IMR-90 (cell line): ENCODE results near the gene KEAP1. TPM values are rescaled to one million over a fixed set of nuclear protein-coding genes. Genes with fewer than 3 reads are reported as not detected.

ENCODE experiments used
- ATAC-seq: fragments of 200-7000 bp; cut with Tn5 transposase; 2 replicates; pipeline ENCODE4 v1.9.1; 2020; ENCODE audit warnings: low read depth, mild to moderate bottlenecking, moderate library complexity
- BruUV-seq: library from RNA; stranded (reverse); fragments of 400-500 nt; replicated peaks from 2 replicates; lab custom pipeline; 2021; lab: Mats Ljungman, UMichigan
- CTCF ChIA-PET: fragments of 300-600 bp; formaldehyde crosslinking; extraction: SDS; loops from one replicate; lab custom pipeline; 2021; ENCODE audit warnings: antibody characterized with exemption; lab: Yijun Ruan, JAX
- POLR2A ChIA-PET: fragments of 300-600 bp; sonication (Branson Sonifier 250); formaldehyde crosslinking; loops from one replicate; lab custom pipeline; 2022; ENCODE audit warnings: antibody characterized with exemption; ENCODE audit not compliant: unreplicated experiment; lab: Charles Lee
- DNase-seq: peaks from one replicate; pipeline ENCODE4 v3.0.0; 2013
- H2AFZ ChIP-seq: replicated peaks from 2 replicates; pipeline ENCODE3; 2013; ENCODE audit warnings: low read length, mild to moderate bottlenecking; ENCODE audit not compliant: poor library complexity
- H2AK5ac ChIP-seq: 2 replicates; pipeline ENCODE4 v1.6.1; 2013; ENCODE audit warnings: low read depth, low read length, inconsistent platforms
- H2AK9ac ChIP-seq: replicated peaks from 2 replicates; pipeline ENCODE3; 2013; ENCODE audit warnings: mild to moderate bottlenecking, low read depth, low read length, moderate library complexity; ENCODE audit not compliant: poor library complexity
- H2BK120ac ChIP-seq: 2 replicates; pipeline ENCODE4 v1.6.1; 2013; ENCODE audit warnings: low read depth, low read length, inconsistent platforms
- H2BK15ac ChIP-seq: 3 replicates; pipeline ENCODE4 v1.6.1; 2013; ENCODE audit warnings: low read depth, low read length, inconsistent platforms
- H2BK20ac ChIP-seq: 2 replicates; pipeline ENCODE4 v1.6.1; 2013; ENCODE audit warnings: low read depth, mild to moderate bottlenecking, inconsistent platforms, low read length, moderate library complexity
- H2BK5ac ChIP-seq: 2 replicates; pipeline ENCODE4 v1.6.1; 2013; ENCODE audit warnings: mild to moderate bottlenecking, low read depth, low read length, inconsistent platforms; ENCODE audit not compliant: poor library complexity, severe bottlenecking
- H3K14ac ChIP-seq: replicated peaks from 2 replicates; pipeline ENCODE4 v1.6.1; 2013; ENCODE audit warnings: low read depth, low read length, inconsistent platforms
- H3K18ac ChIP-seq: 2 replicates; pipeline ENCODE4 v1.6.1; 2013; ENCODE audit warnings: low read depth, low read length, control low read depth
- H3K23ac ChIP-seq: 2 replicates; pipeline ENCODE4 v1.6.1; 2013; ENCODE audit warnings: low read depth, low read length, inconsistent platforms
- H3K27ac ChIP-seq: 2 replicates; pipeline ENCODE4 v1.5.1; 2013; ENCODE audit warnings: mild to moderate bottlenecking, control low read depth, low read length; ENCODE audit not compliant: insufficient read depth
- H3K27me3 ChIP-seq: 2 replicates; pipeline ENCODE4 v1.6.1; 2013; ENCODE audit warnings: low read length; ENCODE audit not compliant: control insufficient read depth, insufficient read depth
- H3K36me3 ChIP-seq: 2 replicates; pipeline ENCODE4 v1.6.1; 2013; ENCODE audit warnings: low read length, mixed read lengths; ENCODE audit not compliant: control insufficient read depth, insufficient read depth
- H3K4ac ChIP-seq: 2 replicates; pipeline ENCODE4 v1.6.1; 2013; ENCODE audit warnings: low read depth, low read length, inconsistent platforms
- H3K4me1 ChIP-seq: 2 replicates; pipeline ENCODE4 v1.6.1; 2013; ENCODE audit warnings: low read length, mixed read lengths; ENCODE audit not compliant: control insufficient read depth, insufficient read depth
- H3K4me2 ChIP-seq: 2 replicates; pipeline ENCODE4 v1.6.1; 2013; ENCODE audit warnings: low read depth, mild to moderate bottlenecking, control low read depth, low read length, moderate library complexity
- H3K4me3 ChIP-seq: 2 replicates; pipeline ENCODE4 v1.5.1; 2013; ENCODE audit warnings: low read depth, mild to moderate bottlenecking, control low read depth, low read length, moderate library complexity; ENCODE audit not compliant: insufficient read depth
- H3K56ac ChIP-seq: 2 replicates; pipeline ENCODE4 v1.6.1; 2013; ENCODE audit warnings: low read length, inconsistent platforms; ENCODE audit not compliant: insufficient read depth; ENCODE audit errors: extremely low read depth
- H3K79me1 ChIP-seq, 2 experiments: 2 replicates each; pipeline ENCODE4 v1.6.1; 2013; ENCODE audit warnings: low read length in 2 of 2, inconsistent platforms in 1 of 2, low read depth in 1 of 2
- H3K9ac ChIP-seq: 2 replicates; pipeline ENCODE4 v1.6.1; 2013; ENCODE audit warnings: low read depth, low read length, control low read depth
- H3K9me1 ChIP-seq: 2 replicates; pipeline ENCODE4 v1.6.1; 2013; ENCODE audit warnings: low read length, inconsistent platforms; ENCODE audit not compliant: insufficient read depth
- H3K9me3 ChIP-seq: 2 replicates; pipeline ENCODE4 v1.6.1; 2013; ENCODE audit warnings: low read length; ENCODE audit not compliant: control insufficient read depth, insufficient read depth
- H4K20me1 ChIP-seq: 2 replicates; pipeline ENCODE4 v1.6.1; 2013; ENCODE audit warnings: low read length, inconsistent platforms; ENCODE audit not compliant: insufficient read depth
- H4K5ac ChIP-seq: 2 replicates; pipeline ENCODE4 v1.6.1; 2013; ENCODE audit warnings: mild to moderate bottlenecking, low read depth, low read length, control low read depth
- H4K8ac ChIP-seq, 2 experiments: 2 replicates each; pipeline ENCODE4 v1.6.1; 2013; ENCODE audit warnings: low read depth in 2 of 2, low read length in 2 of 2, control low read depth in 1 of 2, inconsistent platforms in 1 of 2
- H4K91ac ChIP-seq: 2 replicates; pipeline ENCODE4 v1.6.1; 2013; ENCODE audit warnings: low read depth, low read length, inconsistent platforms; ENCODE audit not compliant: insufficient read depth
- BHLHE40 ChIP-seq: fragments of 150-350 bp; IDR thresholded peaks from 2 replicates; pipeline ENCODE4 v1.6.1; 2016; ENCODE audit warnings: mild to moderate bottlenecking, low read depth, low read length
- CEBPB ChIP-seq: IDR thresholded peaks from 2 replicates; pipeline ENCODE4 v1.6.1; 2012; ENCODE audit warnings: low read depth, low read length, improper control_type of control experiment
- CHD1 ChIP-seq: IDR thresholded peaks from 2 replicates; pipeline ENCODE4 v1.6.1; 2012; ENCODE audit warnings: low read depth, low read length, improper control_type of control experiment
- CTCF ChIP-seq: conservative IDR thresholded peaks from 2 replicates; pipeline ENCODE4 v1.5.1; 2012; ENCODE audit warnings: mild to moderate bottlenecking, low read depth, low read length, improper control_type of control experiment
- ELK1 ChIP-seq: fragments of 150-350 bp; IDR thresholded peaks from 2 replicates; pipeline ENCODE4 v1.6.1; 2016; ENCODE audit warnings: low read depth, mild to moderate bottlenecking, low read length, moderate library complexity, borderline replicate concordance
- FOS ChIP-seq: fragments of 150-350 bp; IDR thresholded peaks from 2 replicates; pipeline ENCODE4 v1.6.1; 2016; ENCODE audit warnings: low read depth, low read length
- MAZ ChIP-seq: IDR thresholded peaks from 2 replicates; pipeline ENCODE4 v1.6.1; 2012; ENCODE audit warnings: low read depth, mild to moderate bottlenecking, low read length, improper control_type of control experiment, moderate library complexity, borderline replicate concordance
- MXI1 ChIP-seq: IDR thresholded peaks from 2 replicates; pipeline ENCODE4 v1.6.1; 2012; ENCODE audit warnings: low read depth, mild to moderate bottlenecking, low read length, moderate library complexity, borderline replicate concordance
- NFE2L2 ChIP-seq: fragments of 150-350 bp; IDR thresholded peaks from 2 replicates; pipeline ENCODE4 v1.6.1; 2016; ENCODE audit warnings: low read depth, mild to moderate bottlenecking, low read length
- POLR2A ChIP-seq: IDR thresholded peaks from 2 replicates; pipeline ENCODE4 v1.6.1; 2012; ENCODE audit warnings: mild to moderate bottlenecking, low read depth, low read length
- RAD21 ChIP-seq: IDR thresholded peaks from 2 replicates; pipeline ENCODE4 v1.6.1; 2012; ENCODE audit warnings: low read length, improper control_type of control experiment
- RCOR1 ChIP-seq: IDR thresholded peaks from 2 replicates; pipeline ENCODE4 v1.6.1; 2012; ENCODE audit warnings: mild to moderate bottlenecking, low read length, improper control_type of control experiment; ENCODE audit not compliant: insufficient replicate concordance
- RFX5 ChIP-seq: IDR thresholded peaks from 2 replicates; pipeline ENCODE4 v1.8.0; 2012; ENCODE audit warnings: low read depth, mild to moderate bottlenecking, low read length, moderate library complexity
- SMC3 ChIP-seq: fragments of 150-350 bp; IDR thresholded peaks from 2 replicates; pipeline ENCODE4 v1.6.1; 2016; ENCODE audit warnings: low read depth, mild to moderate bottlenecking, antibody characterized with exemption, low read length, moderate library complexity
- USF2 ChIP-seq: fragments of 150-350 bp; IDR thresholded peaks from 2 replicates; pipeline ENCODE4 v1.6.1; 2017; ENCODE audit warnings: mild to moderate bottlenecking, antibody characterized with exemption, low read length, low read depth
- WGBS, 2 experiments: methylation state at CpG; one replicate each; pipeline versions ENCODE4 v1.1.5 to v1.1.7; 2013; ENCODE audit warnings: missing lambda C conversion rate in 2 of 2; ENCODE audit not compliant: insufficient read length in 1 of 2; ENCODE audit errors: extremely low coverage in 2 of 2; 5-methylcytosine and 5-hydroxymethylcytosine counted together
- dilution Hi-C: fragments of 300-500 bp; cut with HindIII; formaldehyde crosslinking; loops from one replicate; pipeline ENCODE4 v1.14.3; 2018; ENCODE audit warnings: low sequenced_read_pairs; ENCODE audit not compliant: unreplicated experiment
- in situ Hi-C: fragments of 300-500 bp; cut with MboI; formaldehyde crosslinking; loops from 3 replicates; pipeline ENCODE4 v1.14.3; 2019; ENCODE audit warnings: low sequenced_read_pairs, inconsistent platforms, mixed read lengths
- intact Hi-C: fragments of 100-400 bp; cut with micrococcal nuclease; formaldehyde crosslinking; loops from 2 replicates; pipeline ENCODE4 v1.10.0; 2022
- polyA plus RNA-seq, 3 experiments: library from polyadenylated mRNA; depleted of rRNA; stranded (reverse); fragments of >200 nt; gene quantifications; 2 replicates each; pipeline ENCODE4 v1.2.3, GENCODE V29; 2012; ENCODE audit warnings: low replicate concordance in 1 of 3
- total RNA-seq: library from RNA; depleted of rRNA; stranded (reverse); fragments of >200 nt; gene quantifications from 2 replicates; pipeline ENCODE4 v1.2.3, GENCODE V29; 2012

KEAP1 gene
- total and polyA plus RNA-seq, 2 of the 4 experiments (the other 2 are of a cell fraction) = 63.4 to 81.6 TPM

GRCh38 chr19:10538204-10538983 is 35.2 kb upstream of the KEAP1 start:
- no peak overlapping the region for H2BK120ac ChIP-seq
- CTCF ChIA-PET = no interaction called here
- H2AFZ ChIP-seq = no peak overlapping the region
- H3K27ac ChIP-seq = no peak overlapping the region
- no peak overlapping the region for H2AK5ac ChIP-seq
- no peaks in the 10 kb centered on the region for H3K9me3 ChIP-seq
- no peaks in the 10 kb centered on the region for H3K79me1 ChIP-seq
- no peak overlapping the region for H3K56ac ChIP-seq
- H2BK5ac ChIP-seq = no peak overlapping the region
- H4K91ac ChIP-seq = no peak overlapping the region
- H4K5ac ChIP-seq = no peak overlapping the region
- H3K9ac ChIP-seq = no peak overlapping the region
- no peaks in the 10 kb centered on the region; the same call in 1 of the 2 replicates for H4K20me1 ChIP-seq
- no peak overlapping the region for H3K4ac ChIP-seq
- H2BK15ac ChIP-seq = no peak overlapping the region
- ATAC-seq (no peak), DNase-seq (no peak)
- no peak overlapping the region for H3K14ac ChIP-seq
- no peak overlapping the region for H3K23ac ChIP-seq
- dilution Hi-C loops = no loop called here
- in situ Hi-C loops = no loop called here
- no peak overlapping the region for H3K4me2 ChIP-seq
- peaks cover 7% of the 10 kb centered on the region for H3K27me3 ChIP-seq
- no peak overlapping the region for H2BK20ac ChIP-seq
- no peak overlapping the region for H3K18ac ChIP-seq
- intact Hi-C loops = no loop called here
- no peaks in the 10 kb centered on the region; the same call in 1 of the 2 replicates for H3K9me1 ChIP-seq
- no peaks in the 10 kb centered on the region for H3K36me3 ChIP-seq
- no peaks in the 10 kb centered on the region for H3K4me1 ChIP-seq
- no peak overlapping the region for H2AK9ac ChIP-seq
- H4K8ac ChIP-seq = no peak overlapping the region
- no peak overlapping the region for H3K4me3 ChIP-seq
- POLR2A ChIA-PET = no interaction called here
- no TSS peak for BruUV-seq
- WGBS, 2 experiments = 74% methylated on average over 6 of the region's 20 CpGs; no CpG with 5 or more reads in 1 of the 2 experiments
- TF ChIP-seq CEBPB (no peak), CTCF (no peak), CHD1 (no peak), RFX5 (no peak), BHLHE40 (no peak), RCOR1 (no peak), RAD21 (no peak), POLR2A (no peak), NFE2L2 (no peak), FOS (no peak), ELK1 (no peak), SMC3 (no peak), MXI1 (no peak), MAZ (no peak), USF2 (no peak)
